SH-SY5Y (cell line): Measurements from ENCODE around the gene NELFB.

ENCODE experiments used
- GATA2 ChIP-seq: IDR thresholded peaks from 2 replicates; pipeline ENCODE4 v1.6.1; 2011; ENCODE audit warnings: mild to moderate bottlenecking, low read depth, low read length
- GATA3 ChIP-seq: IDR thresholded peaks from 2 replicates; pipeline ENCODE4 v1.6.1; 2011; ENCODE audit warnings: low read depth, mild to moderate bottlenecking, low read length, moderate library complexity

- TF ChIP-seq GATA3 (no peak), GATA2 (no peak)
These were observed 39.7 kb upstream of the NELFB start for GRCh38 chr9:137215196-137215986.
